HTERT RPE-1 (cell line): Measurements from ENCODE around the gene ZC3H13.

Experiments
- in situ Hi-C: fragments of 300-500 bp; cut with MboI; formaldehyde crosslinking; loops from 4 replicates; pipeline ENCODE4 v1.14.3; 2020; ENCODE audit warnings: low sequenced_read_pairs

The ZC3H13 gene

GRCh38 chr13:46071590-46072249 lies 19.2 kb upstream of the ZC3H13 start:
- in situ Hi-C loops = no loop called here

DNA sequence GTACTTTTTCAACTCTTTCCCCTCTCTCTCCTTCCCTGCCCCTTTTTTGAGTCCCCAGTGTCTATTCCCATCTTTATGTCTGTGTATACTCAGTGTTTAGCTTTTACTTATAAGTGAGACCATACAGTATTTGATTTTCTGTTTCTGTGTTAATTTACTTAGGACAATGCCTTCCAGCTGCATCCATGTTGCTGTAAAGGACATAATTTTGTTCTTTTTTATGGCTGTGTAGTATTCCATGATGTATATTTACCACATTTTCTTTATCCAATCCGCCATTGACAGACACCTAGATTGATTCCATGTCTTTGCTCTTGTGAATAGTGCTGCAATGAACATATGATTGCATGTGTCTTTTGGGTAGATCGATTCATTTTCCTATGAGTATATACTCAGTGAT lies 10.7 kb upstream of the ZC3H13 start:
- in situ Hi-C loops = no loop called here

DNA sequence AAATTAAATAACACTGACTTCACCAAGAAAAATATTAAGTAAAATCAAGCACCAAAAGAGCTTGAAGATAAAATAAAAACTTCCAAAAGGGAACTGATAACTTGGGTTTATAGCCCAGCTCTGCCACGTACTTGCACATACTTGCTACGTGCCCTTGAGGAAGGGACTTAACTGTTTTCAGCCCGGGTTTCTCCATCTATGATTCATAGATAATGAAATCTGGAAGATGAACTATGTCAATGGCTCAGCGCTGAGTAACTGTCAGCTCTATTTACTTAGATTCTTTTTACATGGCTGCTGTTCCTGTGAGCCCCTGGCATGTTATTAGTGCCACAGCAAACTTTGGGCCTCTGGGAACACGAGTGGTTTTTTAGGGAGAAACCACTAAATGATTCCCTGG lies 9.6 kb upstream of the ZC3H13 start:
- in situ Hi-C loops = no loop called here

DNA sequence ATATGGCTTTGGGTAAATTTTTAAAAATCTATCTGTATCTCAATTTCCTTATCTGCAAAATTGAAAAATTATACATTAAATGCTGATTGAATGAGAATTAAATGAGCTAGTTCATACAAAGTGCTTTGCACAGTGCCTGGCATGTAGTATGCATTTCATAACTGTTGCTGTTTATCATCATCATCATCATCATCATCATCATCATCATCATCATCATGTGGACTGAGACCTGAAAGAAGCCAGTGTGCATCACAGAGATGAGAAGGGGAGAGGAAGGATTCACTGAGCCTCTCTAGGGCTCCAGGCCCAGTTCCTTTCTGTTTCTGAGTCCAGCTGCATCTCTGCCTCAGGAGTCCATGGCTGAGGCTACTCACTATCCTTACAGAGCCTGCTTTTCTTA lies 6.9 kb upstream of the ZC3H13 start:
- in situ Hi-C loops = no loop called here

- in situ Hi-C loops = no loop called here
These were observed 5.7 kb upstream of the ZC3H13 start for GRCh38 chr13:46058268-46058667.

DNA sequence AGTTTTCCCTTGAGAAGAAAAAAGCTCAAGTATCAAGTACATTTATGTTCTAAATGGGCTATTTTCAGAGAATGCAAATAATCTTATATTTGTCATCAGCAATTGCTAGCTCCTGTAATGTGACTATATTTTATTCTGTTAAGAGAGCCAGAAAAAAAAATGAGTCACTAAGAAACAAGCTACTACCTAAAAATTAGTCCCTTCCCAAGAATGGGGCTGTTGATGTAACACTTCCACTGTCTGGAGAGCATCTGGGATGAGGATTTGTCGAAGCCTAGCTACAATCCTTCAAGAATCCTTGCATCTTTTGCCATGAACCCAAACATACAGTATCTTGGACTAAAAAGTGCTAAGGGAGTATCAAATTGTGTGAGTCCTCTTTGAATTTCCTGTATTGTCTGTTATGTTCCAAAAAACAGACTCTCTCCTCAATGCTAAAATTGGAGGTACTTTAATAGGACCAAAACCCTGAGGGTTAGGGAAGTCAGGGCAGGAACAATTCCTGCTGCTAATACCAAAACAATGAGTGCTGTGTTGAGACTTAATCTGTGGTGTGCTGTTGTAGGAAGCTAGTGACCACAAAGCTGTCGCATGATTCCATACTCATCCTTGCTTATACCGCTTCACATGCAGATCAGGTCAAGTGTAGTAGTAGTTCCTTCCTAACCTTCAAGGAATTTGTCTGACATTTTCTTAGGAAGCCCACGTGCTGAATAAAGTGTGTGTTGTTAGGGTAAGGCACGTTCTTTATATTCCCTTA lies 4.9 kb upstream of the ZC3H13 start:
- in situ Hi-C loops = no loop called here

GRCh38 chr13:46053162-46054012 lies 841 bp upstream of the ZC3H13 start:
- in situ Hi-C loops = no loop called here

DNA sequence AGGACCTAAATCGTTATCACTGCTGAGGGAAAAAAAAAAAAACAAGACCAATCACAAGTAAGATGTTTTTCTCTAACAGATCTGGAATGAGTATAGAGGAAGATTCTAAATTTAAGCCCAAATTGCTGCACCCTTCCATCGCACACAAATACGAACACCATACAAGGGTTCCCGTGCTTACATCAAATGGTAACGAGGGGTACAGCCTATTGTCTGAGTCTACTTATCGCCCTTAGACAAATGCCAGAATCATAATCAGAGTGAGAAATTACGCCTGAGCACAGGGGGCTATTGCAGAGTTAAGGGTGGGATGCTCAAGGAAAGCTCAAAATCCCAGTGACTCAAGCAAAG lies 603 bp downstream of the ZC3H13 start:
- in situ Hi-C loops = no loop called here

GRCh38 chr13:46050771-46051170 lies 1.8 kb downstream of the ZC3H13 start:
- in situ Hi-C loops = no loop called here

DNA sequence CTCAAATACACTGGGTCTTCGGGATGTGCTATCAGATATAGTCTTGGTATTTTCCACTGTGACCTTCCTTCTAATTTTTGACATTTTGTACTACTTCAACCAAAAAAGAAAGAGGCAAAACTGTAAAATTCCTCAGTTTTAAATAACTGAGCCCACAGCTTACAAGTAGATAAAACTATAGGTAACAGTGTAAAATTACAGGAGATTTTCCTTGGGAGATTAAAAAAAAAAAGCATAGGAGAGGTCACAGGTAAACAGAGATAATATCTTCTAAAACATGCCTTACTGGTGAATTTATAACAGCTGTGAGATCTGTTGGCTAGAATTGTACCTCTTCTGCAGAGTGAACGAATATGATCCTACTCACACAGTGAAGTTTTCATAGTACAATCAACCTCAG lies 7.1 kb downstream of the ZC3H13 start:
- in situ Hi-C loops = no loop called here

DNA sequence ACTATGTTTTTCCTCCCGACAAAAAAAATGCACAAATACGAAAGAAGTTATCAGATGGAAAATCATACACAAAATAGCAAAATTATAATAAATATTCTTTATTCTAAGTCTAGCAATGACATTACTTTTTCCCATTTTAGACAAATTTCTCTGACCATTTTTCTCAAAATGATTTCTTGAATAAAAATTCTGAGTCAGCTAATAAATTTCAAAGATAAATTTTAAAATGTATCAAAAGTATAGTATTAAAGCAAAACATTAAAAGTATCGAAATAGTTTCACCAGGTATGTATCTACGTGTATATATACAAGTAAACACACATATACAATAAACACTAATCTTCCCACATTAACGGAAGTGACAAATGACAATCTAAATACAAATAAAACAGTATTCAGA lies 8.9 kb downstream of the ZC3H13 start:
- in situ Hi-C loops = no loop called here

GRCh38 chr13:46041419-46041839 lies 11.1 kb downstream of the ZC3H13 start:
- in situ Hi-C loops = no loop called here

GRCh38 chr13:46040763-46041162 lies 11.8 kb downstream of the ZC3H13 start:
- in situ Hi-C loops = no loop called here

DNA sequence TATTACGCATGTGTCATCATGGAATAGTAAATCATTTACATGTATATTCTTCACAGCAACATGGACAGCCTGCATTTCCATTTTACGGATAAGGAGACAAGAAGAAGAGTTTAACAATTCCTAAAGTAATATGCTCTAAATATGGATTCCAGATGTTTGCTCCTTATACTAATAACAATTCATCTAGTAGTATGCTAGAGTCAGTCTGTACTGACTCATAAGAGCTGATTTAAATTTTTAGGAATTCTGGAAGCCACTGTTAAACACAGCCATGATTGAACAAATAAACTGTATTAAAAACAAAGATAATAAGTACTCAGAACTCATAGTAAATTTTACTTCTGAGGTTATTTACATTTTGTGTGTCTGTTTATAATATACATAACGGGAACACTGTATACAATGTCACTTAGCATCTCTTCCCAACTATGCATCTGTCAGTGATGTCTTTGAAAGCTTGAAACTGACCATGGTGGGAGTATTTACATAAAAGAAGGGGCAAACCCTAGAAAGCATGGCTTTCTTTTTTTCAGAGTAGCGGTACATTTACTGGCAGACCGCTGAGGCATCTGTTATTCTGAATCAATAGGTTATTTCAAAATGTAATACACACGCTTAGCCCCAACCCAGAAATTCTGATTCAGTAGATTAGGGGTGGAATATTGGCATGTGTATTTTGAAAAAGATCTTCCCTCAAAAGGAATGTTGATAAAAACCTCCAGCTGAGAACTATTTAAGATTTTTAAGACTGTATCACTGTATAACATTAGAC lies 12.9 kb downstream of the ZC3H13 start:
- in situ Hi-C loops = no loop called here

- in situ Hi-C loops = no loop called here
These were observed 14.2 kb downstream of the ZC3H13 start for GRCh38 chr13:46038296-46038695.

- in situ Hi-C loops = no loop called here
These were observed 17.5 kb downstream of the ZC3H13 start for GRCh38 chr13:46035066-46035465.

GRCh38 chr13:46032341-46032740 lies 20.2 kb downstream of the ZC3H13 start:
- in situ Hi-C loops = no loop called here

DNA sequence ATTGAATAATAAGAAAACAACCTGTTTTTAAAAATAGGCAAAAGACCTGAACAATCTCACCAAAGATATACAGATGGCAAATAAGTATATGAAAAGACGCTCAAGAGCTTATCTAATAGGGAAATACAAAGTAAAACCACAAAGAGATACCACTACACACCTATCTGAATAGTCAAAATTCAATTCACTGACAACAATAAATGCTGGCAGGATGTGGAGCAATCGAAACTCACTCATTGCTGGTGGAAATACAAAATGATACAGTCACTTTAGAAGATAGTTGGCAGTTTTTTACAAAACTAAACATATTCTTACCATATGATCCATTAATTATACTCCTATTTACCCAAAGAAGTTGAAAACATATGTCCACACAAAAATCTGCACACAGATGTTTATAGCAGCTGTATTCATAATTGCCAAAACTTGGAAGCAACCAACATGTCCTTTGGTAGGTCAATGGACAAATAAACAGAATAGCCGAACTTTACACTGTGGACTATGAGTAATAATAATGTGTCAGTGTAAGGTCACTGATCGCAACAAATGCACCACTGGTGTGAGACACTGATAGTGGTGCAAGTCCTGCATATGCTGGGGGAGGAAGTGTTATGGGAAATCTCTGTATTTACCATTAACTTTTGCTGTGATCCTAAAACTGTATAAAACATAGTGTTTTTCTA lies 20.8 kb downstream of the ZC3H13 start:
- in situ Hi-C loops = no loop called here

- in situ Hi-C loops = no loop called here
These were observed 27.4 kb downstream of the ZC3H13 start for GRCh38 chr13:46025157-46025556.

GRCh38 chr13:46022481-46022880 lies 30.1 kb downstream of the ZC3H13 start:
- in situ Hi-C loops = no loop called here
